NT2/D1 (cell line): ENCODE results near the gene CCNQ.

Experiments
- DNase-seq: peaks from one replicate; pipeline ENCODE4 v3.0.0-alpha.2; 2011; ENCODE audit warnings: low read depth, low spot score
- H3K27me3 ChIP-seq: 2 replicates; pipeline ENCODE4 v1.6.0; 2011; ENCODE audit warnings: mild to moderate bottlenecking; ENCODE audit not compliant: insufficient read length, insufficient read depth
- H3K36me3 ChIP-seq: 2 replicates; pipeline ENCODE4 v1.6.1; 2011; ENCODE audit warnings: mild to moderate bottlenecking, low read length, mixed read lengths; ENCODE audit not compliant: insufficient read depth, insufficient read length
- H3K4me1 ChIP-seq: 2 replicates; pipeline ENCODE4 v1.5.1; 2011; ENCODE audit not compliant: insufficient read depth, insufficient read length
- H3K4me3 ChIP-seq: 2 replicates; pipeline ENCODE4 v1.5.1; 2011; ENCODE audit warnings: low read depth; ENCODE audit not compliant: insufficient read length
- H3K9ac ChIP-seq: 2 replicates; pipeline ENCODE4 v1.6.0; 2011; ENCODE audit warnings: low read depth; ENCODE audit not compliant: insufficient read length
- H3K9me3 ChIP-seq: 2 replicates; pipeline ENCODE4 v1.5.1; 2011; ENCODE audit warnings: mild to moderate bottlenecking, low read length; ENCODE audit not compliant: insufficient read depth
- SUZ12 ChIP-seq: IDR thresholded peaks from 2 replicates; pipeline ENCODE4 v1.6.1; 2011; ENCODE audit not compliant: insufficient read length, insufficient read depth; ENCODE audit errors: extremely low read depth
- YY1 ChIP-seq: IDR thresholded peaks from 2 replicates; pipeline ENCODE4 v1.6.1; 2011; ENCODE audit not compliant: insufficient read length, insufficient read depth
- ZNF274 ChIP-seq: IDR thresholded peaks from 2 replicates; pipeline ENCODE4 v1.6.1; 2011; ENCODE audit warnings: mild to moderate bottlenecking, low read depth, low read length

Gene CCNQ

DNA sequence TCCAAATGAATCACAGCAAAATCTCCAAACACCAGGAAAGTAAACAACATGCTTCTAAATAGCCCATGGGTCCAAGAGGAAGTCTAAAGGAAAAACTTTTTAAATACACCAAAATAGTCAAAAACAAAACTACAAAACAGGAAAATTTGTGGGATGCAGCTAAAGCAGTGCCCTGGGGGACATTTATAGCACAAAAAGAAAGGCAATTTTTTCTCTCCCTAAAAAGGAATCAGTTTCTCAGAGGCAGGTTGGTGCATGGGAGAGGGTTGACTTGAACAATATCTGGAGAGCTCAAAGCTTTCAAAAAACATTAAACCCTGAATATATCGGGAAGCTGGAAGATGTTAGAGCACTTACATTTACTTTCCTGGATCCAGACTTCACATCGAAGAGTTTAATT is 32.4 kb upstream of the CCNQ start:
- TF ChIP-seq SUZ12: no peak
- TF ChIP-seq ZNF274: no peak
- TF ChIP-seq YY1: no peak
- H3K9me3 ChIP-seq: no peaks in the 10 kb centered on the region
- no peaks in the 10 kb centered on the region for H3K4me1 ChIP-seq
- H3K9ac ChIP-seq: no peak overlapping the region
- no peak overlapping the region for H3K4me3 ChIP-seq
- H3K27me3 ChIP-seq: peaks cover 2% of the 10 kb centered on the region
- H3K36me3 ChIP-seq: no peaks in the 10 kb centered on the region
- DNase-seq: no peak

DNA sequence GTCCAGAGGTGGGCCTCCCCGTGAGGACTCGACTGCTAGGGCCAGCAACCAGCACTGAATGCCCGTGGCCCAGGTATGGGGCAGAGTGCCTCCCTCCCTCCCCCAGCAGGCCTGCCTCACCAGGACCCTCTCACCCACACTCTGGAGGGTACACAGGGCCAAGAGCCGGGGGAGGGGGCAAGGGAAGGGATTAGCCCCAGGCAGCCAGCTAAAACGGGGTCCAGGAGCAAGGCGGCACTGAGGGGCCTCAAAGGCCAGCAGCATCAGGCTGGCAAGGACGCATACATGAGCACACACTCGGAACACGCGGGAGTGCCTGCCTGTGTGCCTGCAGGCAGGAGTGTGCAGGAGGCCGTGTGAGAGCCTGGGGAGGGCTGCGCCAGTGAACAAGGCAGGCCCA is 29.7 kb upstream of the CCNQ start:
- no peak for DNase-seq
- no peak overlapping the region for H3K9ac ChIP-seq
- H3K36me3 ChIP-seq: no peaks in the 10 kb centered on the region
- H3K9me3 ChIP-seq: no peaks in the 10 kb centered on the region
- no peaks in the 10 kb centered on the region for H3K4me1 ChIP-seq
- H3K4me3 ChIP-seq: no peak overlapping the region
- peaks cover 2% of the 10 kb centered on the region for H3K27me3 ChIP-seq
- TF ChIP-seq YY1 (no peak), ZNF274 (no peak), SUZ12 (no peak)

DNA sequence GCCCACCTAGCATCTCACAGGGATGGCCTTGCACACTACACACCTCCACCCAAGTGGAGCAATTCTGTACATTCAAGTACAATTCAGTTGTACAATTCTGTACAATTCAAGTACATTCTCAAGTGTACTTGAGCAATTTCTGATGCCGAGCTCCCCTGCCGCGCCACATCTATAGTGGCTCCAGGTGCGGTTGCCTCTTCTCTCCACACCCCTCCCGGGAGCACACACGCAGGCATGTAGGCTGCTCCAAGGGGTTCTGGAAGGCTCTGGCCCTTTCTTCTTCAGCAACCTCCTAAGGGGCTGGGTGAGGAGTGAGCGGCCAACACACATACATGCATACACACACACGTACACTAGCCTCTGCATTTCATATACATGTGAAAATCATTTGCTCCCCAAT is 29.2 kb upstream of the CCNQ start:
- Histone ChIP-seq H3K9me3 (no peaks in the 10 kb centered on the region), H3K27me3 (peaks cover 2% of the 10 kb centered on the region)

DNA sequence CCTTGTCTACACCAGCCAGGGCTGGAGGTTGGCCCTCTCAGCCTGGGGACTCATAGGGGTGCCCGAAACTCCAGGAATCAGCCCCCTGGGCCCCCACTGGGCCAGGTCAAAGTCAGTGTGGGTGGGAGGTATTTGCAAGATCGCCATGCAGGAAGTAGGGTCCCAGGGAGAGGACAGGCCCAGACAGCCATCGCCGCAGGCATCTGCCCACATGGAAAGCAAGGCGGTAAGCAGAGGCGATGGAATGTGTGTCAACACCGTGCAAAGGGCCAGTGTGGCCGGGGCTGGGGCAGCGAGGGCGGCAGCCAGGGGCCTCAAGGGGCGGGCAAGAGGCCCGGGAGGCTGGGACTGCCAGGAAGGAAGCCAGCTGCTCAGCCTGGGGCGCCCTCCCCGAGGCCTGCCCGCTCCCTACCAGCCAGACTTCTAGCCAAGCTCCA is 28.8 kb upstream of the CCNQ start:
- H3K9me3 ChIP-seq: no peaks in the 10 kb centered on the region
- H3K27me3 ChIP-seq: peaks cover 2% of the 10 kb centered on the region
- DNase-seq: no peak
- no peaks in the 10 kb centered on the region for H3K36me3 ChIP-seq
- TF ChIP-seq SUZ12: no peak
- no peak for TF ChIP-seq ZNF274
- no peak for TF ChIP-seq YY1
- no peaks in the 10 kb centered on the region for H3K4me1 ChIP-seq
- no peak overlapping the region for H3K9ac ChIP-seq
- no peak overlapping the region for H3K4me3 ChIP-seq

More for the DNA sequence above, 29.2 kb upstream of the CCNQ start:
- Histone ChIP-seq H3K4me3 (no peak overlapping the region), H3K9ac (no peak overlapping the region), H3K4me1 (no peaks in the 10 kb centered on the region), H3K36me3 (no peaks in the 10 kb centered on the region)
- no peak for DNase-seq
- TF ChIP-seq YY1 (no peak), SUZ12 (no peak), ZNF274 (no peak)

DNA sequence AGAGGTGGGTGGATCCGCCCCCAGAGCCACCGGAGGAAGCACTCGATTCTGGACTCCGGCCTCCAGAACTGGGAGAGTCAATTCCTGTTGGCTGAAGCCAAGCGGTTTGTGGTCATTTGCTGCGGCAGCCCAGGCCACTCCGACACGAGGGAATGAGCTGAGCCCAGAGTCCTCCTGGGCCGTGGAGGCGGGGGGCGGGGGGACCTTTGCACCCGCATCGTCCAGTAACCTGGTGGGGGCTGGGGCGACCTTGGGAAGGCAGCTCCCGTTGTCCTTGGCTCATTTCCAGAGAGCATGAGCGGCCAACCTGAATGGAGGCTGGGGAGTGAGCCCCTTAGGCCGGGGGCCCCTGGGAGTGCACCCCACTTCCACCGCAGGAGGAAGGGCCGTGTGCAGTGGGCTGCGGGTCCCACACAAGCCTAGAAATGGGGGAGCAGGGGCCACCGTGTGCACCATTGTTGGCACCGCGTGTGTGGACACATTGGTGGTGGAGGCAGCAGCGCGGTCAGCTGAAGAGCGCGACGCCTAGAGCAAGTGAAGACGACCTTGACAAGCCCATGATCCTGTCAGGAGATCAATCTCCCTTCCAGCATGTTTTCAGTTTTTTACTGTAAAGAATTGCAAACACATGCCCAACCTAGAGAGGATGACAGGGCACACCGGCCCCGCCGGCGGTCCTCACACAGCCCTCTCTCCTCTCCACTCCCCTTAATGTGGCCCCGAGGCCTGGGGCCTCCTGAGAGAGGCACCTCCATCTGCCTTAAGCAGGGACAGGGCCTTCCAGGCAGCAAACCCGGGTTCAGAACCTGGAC is 28.1 kb upstream of the CCNQ start:
- H3K4me1 ChIP-seq: no peaks in the 10 kb centered on the region
- TF ChIP-seq ZNF274 (no peak), YY1 (no peak)
- no peaks in the 10 kb centered on the region for H3K9me3 ChIP-seq
- peaks cover 2% of the 10 kb centered on the region for H3K27me3 ChIP-seq
- no peak for DNase-seq
- no peak overlapping the region for H3K4me3 ChIP-seq
- no peaks in the 10 kb centered on the region for H3K36me3 ChIP-seq
- no peak overlapping the region for H3K9ac ChIP-seq

DNA sequence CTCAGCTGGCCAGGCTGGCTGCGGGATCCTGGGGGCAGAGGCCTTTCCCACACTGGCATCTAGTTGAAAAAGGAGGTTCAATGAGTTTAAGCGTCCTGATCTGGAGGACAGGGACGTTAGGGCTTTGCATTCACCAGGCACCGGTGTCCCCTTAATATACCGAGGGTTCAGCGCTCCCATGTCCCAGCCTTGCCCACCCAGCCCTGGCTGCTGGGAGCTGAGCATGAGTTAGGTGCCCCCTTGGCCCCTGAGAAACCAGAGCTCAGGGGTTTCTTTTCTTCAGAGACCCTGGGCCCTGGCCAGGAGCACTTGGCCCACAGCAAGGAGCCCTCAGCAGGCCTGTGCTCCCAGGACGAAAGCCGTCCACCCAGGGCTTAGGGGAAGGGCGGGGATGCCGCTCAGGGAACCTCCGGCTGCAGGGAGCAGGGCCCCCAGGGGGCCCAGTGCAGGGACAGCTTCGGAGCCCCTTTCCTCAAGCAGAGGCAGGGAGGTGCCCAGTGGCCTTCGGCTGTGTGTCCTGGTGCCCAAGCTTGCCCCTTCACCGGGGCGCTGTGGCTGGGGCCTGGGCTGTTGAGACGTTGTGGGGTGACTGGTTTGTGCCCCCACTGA is 27.2 kb upstream of the CCNQ start:
- H3K9ac ChIP-seq: no peak overlapping the region
- TF ChIP-seq YY1 (no peak), SUZ12 (no peak), ZNF274 (no peak)
- H3K9me3 ChIP-seq: no peaks in the 10 kb centered on the region
- H3K36me3 ChIP-seq: no peaks in the 10 kb centered on the region
- H3K27me3 ChIP-seq: peaks cover 2% of the 10 kb centered on the region
- H3K4me1 ChIP-seq: no peaks in the 10 kb centered on the region
- no peak for DNase-seq
- no peak overlapping the region for H3K4me3 ChIP-seq

DNA sequence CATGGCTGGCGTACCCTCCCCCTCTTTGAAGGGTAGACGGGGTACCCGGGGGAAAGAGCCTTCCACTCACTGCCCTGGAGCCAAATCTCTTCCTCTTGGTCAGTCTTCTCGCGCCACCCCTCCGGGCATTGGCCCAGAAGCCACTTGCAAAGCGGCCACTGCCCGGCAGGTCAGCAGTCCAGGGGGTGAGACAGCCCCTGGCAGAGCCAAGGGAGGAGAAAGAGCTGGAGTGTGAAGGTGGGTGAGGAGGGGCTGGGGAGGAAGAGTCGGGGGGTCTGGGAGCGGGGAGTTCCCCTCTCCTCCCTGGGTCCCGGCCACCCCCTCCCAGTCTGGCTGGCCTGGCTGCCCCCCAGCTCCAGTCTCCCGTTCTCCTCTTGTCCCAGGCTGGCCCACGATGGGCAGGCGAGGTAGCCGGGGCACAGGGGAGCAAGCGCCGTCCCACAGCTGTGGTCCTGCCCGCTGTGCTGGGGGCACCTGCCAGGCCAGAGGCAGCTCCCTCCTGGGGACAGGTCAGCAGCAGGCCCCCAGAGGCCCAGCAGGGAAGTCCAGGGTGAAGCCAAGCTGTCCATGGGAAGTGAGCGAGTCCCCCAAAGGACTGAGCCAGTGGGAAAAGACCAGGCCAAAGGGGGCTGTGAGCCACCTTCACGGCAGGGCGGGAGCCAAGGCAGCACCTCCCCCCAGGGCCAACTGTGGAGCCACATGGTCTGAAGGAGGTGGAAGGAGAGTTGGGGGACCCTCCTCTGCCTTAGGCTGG is 26.5 kb upstream of the CCNQ start:
- Histone ChIP-seq H3K9ac (no peak overlapping the region), H3K4me1 (no peaks in the 10 kb centered on the region), H3K27me3 (no peaks in the 10 kb centered on the region), H3K36me3 (no peaks in the 10 kb centered on the region), H3K4me3 (no peak overlapping the region), H3K9me3 (no peaks in the 10 kb centered on the region)
- no peak for TF ChIP-seq SUZ12
- no peak for TF ChIP-seq YY1
- TF ChIP-seq ZNF274: no peak
- no peak for DNase-seq
